Endothelial cell of umbilical vein (primary cell): Measurements from ENCODE around the gene VTI1A.

Source experiments
- CTCF ChIP-seq, 2 donors: IDR thresholded peaks; 1 replicate in 1 of 2; 2 replicates in 1 of 2; pipeline ENCODE4 v1.5.1; 2011; ENCODE audit warnings: low read length in 2 of 2, mild to moderate bottlenecking in 2 of 2, moderate library complexity in 2 of 2, control low read depth in 1 of 2, inconsistent platforms in 1 of 2, low read depth in 1 of 2; ENCODE audit not compliant: insufficient read depth in 1 of 2; ENCODE audit errors: extremely low read depth in 1 of 2
- POLR2A ChIP-seq: IDR thresholded peaks from 2 replicates; pipeline ENCODE4 v1.6.1; 2012; ENCODE audit warnings: low read depth, mild to moderate bottlenecking, control low read depth, low read length

GRCh38 chr10:112746329-112746728, 299.3 kb downstream of the VTI1A start:
- TF ChIP-seq POLR2A (no peak), CTCF (IDR thresholded peaks at IDR 0.05; ENCODE audit: extremely low read depth in 1 of 2, insufficient read depth in 1 of 2, low read depth in 1 of 2, low read length in 2 of 2) (no peak)
